Neural cell (in vitro differentiated cells): ENCODE measurements around the gene PDE6A. TPM values are rescaled to one million over a fixed set of nuclear protein-coding genes. Genes with fewer than 3 reads are reported as not detected.

ENCODE experiments used
- H2AFZ ChIP-seq: fragments of 200-600, 300-800 bp; sonication (generic), shearing (Covaris generic); 2 replicates; pipeline ENCODE4 v1.6.0; 2014; ENCODE audit warnings: low read depth, mild to moderate bottlenecking, antibody characterized with exemption, low read length, moderate library complexity
- H3F3A ChIP-seq: fragments of 200-600 bp; shearing (Covaris generic); 2 replicates; pipeline ENCODE4 v1.6.1; 2016; ENCODE audit warnings: mild to moderate bottlenecking, moderate library complexity, mixed read lengths, antibody characterized with exemption, low read length; ENCODE audit not compliant: insufficient read depth, poor library complexity, severe bottlenecking
- H3K27ac ChIP-seq: fragments of 200-600, 300-800 bp; sonication (generic), shearing (Covaris generic); 2 replicates; pipeline ENCODE4 v1.5.1; 2014; ENCODE audit warnings: mild to moderate bottlenecking, low read length, moderate library complexity
- H3K27me3 ChIP-seq: fragments of 300-800, 200-600 bp; sonication (generic), shearing (Covaris generic); 2 replicates; pipeline ENCODE4 v1.6.0; 2014; ENCODE audit warnings: mild to moderate bottlenecking, low read depth, low read length, moderate library complexity; ENCODE audit not compliant: insufficient read depth
- H3K36me3 ChIP-seq: fragments of 300-800, 200-600 bp; sonication (generic), shearing (Covaris generic); 2 replicates; pipeline ENCODE4 v1.5.1; 2014; ENCODE audit warnings: mild to moderate bottlenecking, antibody characterized with exemption, low read length, moderate library complexity; ENCODE audit not compliant: insufficient read depth
- H3K4me2 ChIP-seq: fragments of 300-800, 200-600 bp; sonication (generic), shearing (Covaris generic); 2 replicates; pipeline ENCODE4 v1.6.0; 2014; ENCODE audit warnings: mild to moderate bottlenecking, low read length
- H3K4me3 ChIP-seq: fragments of 300-800, 200-600 bp; sonication (generic), shearing (Covaris generic); 2 replicates; pipeline ENCODE4 v1.5.1; 2014; ENCODE audit warnings: mild to moderate bottlenecking, low read length, moderate library complexity
- H3K79me2 ChIP-seq: fragments of 200-600 bp; shearing (Covaris generic); replicated peaks from 2 replicates; pipeline ENCODE4 v1.6.0; 2014; ENCODE audit warnings: mild to moderate bottlenecking, low read length, moderate library complexity; ENCODE audit not compliant: insufficient read depth
- H3K9ac ChIP-seq: fragments of 300-800, 200-600 bp; sonication (generic), shearing (Covaris generic); 2 replicates; pipeline ENCODE4 v1.6.1; 2016; ENCODE audit warnings: mild to moderate bottlenecking, low read length, mixed read lengths
- H3K9me2 ChIP-seq: fragments of 200-600 bp; shearing (Covaris generic); 2 replicates; pipeline ENCODE4 v1.6.1; 2016; ENCODE audit warnings: mild to moderate bottlenecking, low read length, mixed read lengths; ENCODE audit not compliant: insufficient read depth
- H3K9me3 ChIP-seq: fragments of 200-600, 300-800 bp; sonication (generic), shearing (Covaris generic); 2 replicates; pipeline ENCODE4 v1.6.1; 2016; ENCODE audit warnings: mild to moderate bottlenecking, mixed run types, low read length, moderate library complexity, mixed read lengths
- H4K20me1 ChIP-seq: fragments of 200-600 bp; shearing (Covaris generic); 2 replicates; pipeline ENCODE4 v1.6.1; 2016; ENCODE audit warnings: mild to moderate bottlenecking, mixed run types; ENCODE audit not compliant: insufficient read depth
- EP300 ChIP-seq: fragments of 450-650 bp; conservative IDR thresholded peaks from 2 replicates; pipeline ENCODE4 v1.6.1; 2014; ENCODE audit warnings: antibody characterized with exemption, mild to moderate bottlenecking, moderate library complexity; ENCODE audit not compliant: poor library complexity, severe bottlenecking
- EZH2 ChIP-seq: fragments of 200-600, 300-800 bp; shearing (Covaris generic), sonication (generic); IDR thresholded peaks from 2 replicates; pipeline ENCODE4 v1.6.1; 2014; ENCODE audit warnings: antibody characterized with exemption, low read length, borderline replicate concordance, mild to moderate bottlenecking; ENCODE audit not compliant: insufficient read depth, poor library complexity, severe bottlenecking
- MXI1 ChIP-seq: fragments of 450-650 bp; conservative IDR thresholded peaks from 2 replicates; pipeline ENCODE4 v1.6.1; 2014; ENCODE audit warnings: antibody characterized with exemption, mild to moderate bottlenecking; ENCODE audit not compliant: poor library complexity, severe bottlenecking
- POLR2AphosphoS5 ChIP-seq: IDR thresholded peaks from 2 replicates; pipeline ENCODE4 v1.6.1; 2012
- RAD21 ChIP-seq: fragments of 450-650 bp; conservative IDR thresholded peaks from 2 replicates; pipeline ENCODE4 v1.6.1; 2014; ENCODE audit warnings: antibody characterized with exemption, mild to moderate bottlenecking, moderate library complexity
- SMC3 ChIP-seq: fragments of 450-650 bp; conservative IDR thresholded peaks from 2 replicates; pipeline ENCODE4 v1.6.1; 2014; ENCODE audit warnings: antibody characterized with exemption, mild to moderate bottlenecking, moderate library complexity; ENCODE audit not compliant: poor library complexity
- TAF1 ChIP-seq: IDR thresholded peaks from 2 replicates; pipeline ENCODE4 v1.6.1; 2012; ENCODE audit warnings: low read depth
- polyA plus RNA-seq: library from polyadenylated mRNA; depleted of rRNA; stranded (reverse); fragments of >200 nt; gene quantifications from 2 replicates; pipeline ENCODE4 v1.2.3, GENCODE V29; 2014
- TF ChIP-seq, protein P1 (sequence below): IDR thresholded peaks from 2 replicates; pipeline ENCODE4 v1.6.1; 2012; ENCODE audit warnings: borderline replicate concordance
- TF ChIP-seq, protein P2 (sequence below): fragments of 450-650 bp; IDR thresholded peaks from 2 replicates; pipeline ENCODE4 v1.5.1; 2014; ENCODE audit warnings: antibody characterized with exemption, mild to moderate bottlenecking, moderate library complexity; ENCODE audit not compliant: poor library complexity, severe bottlenecking

Gene PDE6A
- polyA plus RNA-seq, 1 donor from 2014 or later: not detected

DNA sequence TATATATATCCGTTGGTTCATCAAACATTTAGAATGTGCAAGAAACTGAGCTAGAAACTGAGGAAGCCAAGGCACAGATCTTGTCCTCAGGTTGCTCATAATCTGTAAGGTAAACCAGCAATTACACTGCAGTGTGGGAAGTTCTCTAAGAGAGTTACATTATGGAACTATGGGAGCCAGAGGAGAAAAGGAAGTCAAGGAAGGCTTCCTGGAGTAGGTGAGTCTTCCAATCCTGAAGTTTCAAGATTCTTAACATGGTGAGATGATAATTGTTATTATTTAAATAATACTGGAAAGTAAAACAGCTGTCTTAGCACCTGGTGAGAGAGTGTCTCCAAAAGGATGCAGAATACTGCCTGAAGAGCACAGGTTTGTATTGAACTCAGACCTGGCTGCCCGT lies 44.2 kb downstream of the PDE6A start:
- Histone ChIP-seq H3K9me2 (no peaks in the 10 kb centered on the region), H4K20me1 (no peaks in the 10 kb centered on the region), H3K79me2 (no peaks in the 10 kb centered on the region), H3K9ac (no peak overlapping the region), H3K27me3 (no peaks in the 10 kb centered on the region), H3K36me3 (no peaks in the 10 kb centered on the region), H3K9me3 (no peaks in the 10 kb centered on the region), H3K4me3 (no peak overlapping the region), H3F3A (no peaks in the 10 kb centered on the region), H3K4me2 (no peak overlapping the region), H2AFZ (no peak overlapping the region), H3K27ac (no peak overlapping the region)
- TF ChIP-seq, protein P1, sequence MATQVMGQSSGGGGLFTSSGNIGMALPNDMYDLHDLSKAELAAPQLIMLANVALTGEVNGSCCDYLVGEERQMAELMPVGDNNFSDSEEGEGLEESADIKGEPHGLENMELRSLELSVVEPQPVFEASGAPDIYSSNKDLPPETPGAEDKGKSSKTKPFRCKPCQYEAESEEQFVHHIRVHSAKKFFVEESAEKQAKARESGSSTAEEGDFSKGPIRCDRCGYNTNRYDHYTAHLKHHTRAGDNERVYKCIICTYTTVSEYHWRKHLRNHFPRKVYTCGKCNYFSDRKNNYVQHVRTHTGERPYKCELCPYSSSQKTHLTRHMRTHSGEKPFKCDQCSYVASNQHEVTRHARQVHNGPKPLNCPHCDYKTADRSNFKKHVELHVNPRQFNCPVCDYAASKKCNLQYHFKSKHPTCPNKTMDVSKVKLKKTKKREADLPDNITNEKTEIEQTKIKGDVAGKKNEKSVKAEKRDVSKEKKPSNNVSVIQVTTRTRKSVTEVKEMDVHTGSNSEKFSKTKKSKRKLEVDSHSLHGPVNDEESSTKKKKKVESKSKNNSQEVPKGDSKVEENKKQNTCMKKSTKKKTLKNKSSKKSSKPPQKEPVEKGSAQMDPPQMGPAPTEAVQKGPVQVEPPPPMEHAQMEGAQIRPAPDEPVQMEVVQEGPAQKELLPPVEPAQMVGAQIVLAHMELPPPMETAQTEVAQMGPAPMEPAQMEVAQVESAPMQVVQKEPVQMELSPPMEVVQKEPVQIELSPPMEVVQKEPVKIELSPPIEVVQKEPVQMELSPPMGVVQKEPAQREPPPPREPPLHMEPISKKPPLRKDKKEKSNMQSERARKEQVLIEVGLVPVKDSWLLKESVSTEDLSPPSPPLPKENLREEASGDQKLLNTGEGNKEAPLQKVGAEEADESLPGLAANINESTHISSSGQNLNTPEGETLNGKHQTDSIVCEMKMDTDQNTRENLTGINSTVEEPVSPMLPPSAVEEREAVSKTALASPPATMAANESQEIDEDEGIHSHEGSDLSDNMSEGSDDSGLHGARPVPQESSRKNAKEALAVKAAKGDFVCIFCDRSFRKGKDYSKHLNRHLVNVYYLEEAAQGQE: no peak
- TF ChIP-seq EP300 (no peak), EZH2 (no peak)
- TF ChIP-seq, protein P2, sequence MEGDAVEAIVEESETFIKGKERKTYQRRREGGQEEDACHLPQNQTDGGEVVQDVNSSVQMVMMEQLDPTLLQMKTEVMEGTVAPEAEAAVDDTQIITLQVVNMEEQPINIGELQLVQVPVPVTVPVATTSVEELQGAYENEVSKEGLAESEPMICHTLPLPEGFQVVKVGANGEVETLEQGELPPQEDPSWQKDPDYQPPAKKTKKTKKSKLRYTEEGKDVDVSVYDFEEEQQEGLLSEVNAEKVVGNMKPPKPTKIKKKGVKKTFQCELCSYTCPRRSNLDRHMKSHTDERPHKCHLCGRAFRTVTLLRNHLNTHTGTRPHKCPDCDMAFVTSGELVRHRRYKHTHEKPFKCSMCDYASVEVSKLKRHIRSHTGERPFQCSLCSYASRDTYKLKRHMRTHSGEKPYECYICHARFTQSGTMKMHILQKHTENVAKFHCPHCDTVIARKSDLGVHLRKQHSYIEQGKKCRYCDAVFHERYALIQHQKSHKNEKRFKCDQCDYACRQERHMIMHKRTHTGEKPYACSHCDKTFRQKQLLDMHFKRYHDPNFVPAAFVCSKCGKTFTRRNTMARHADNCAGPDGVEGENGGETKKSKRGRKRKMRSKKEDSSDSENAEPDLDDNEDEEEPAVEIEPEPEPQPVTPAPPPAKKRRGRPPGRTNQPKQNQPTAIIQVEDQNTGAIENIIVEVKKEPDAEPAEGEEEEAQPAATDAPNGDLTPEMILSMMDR: no peak

DNA sequence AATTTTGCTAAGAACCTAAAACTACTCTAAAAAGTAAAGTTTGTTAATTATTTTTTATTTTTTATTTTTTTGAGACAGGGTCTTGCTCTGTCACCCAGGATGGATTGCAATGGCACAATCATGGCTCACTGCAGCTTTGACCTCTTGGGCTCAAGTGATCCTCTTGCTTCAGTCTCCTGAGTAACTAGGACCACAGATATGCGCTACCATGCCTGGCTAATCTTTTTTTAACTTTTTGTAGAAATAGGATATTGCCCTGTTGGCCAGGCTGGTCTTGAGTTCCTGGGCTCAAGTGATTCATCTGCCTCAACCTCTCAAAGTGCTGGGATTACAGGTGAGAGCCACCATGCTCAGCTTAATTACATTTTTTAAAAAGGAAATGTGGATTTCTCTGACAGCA lies 45.8 kb downstream of the PDE6A start:
- Histone ChIP-seq H3K9ac (no peak overlapping the region), H3K79me2 (no peaks in the 10 kb centered on the region), H2AFZ (no peak overlapping the region), H4K20me1 (no peaks in the 10 kb centered on the region), H3K27me3 (no peaks in the 10 kb centered on the region), H3K9me3 (no peaks in the 10 kb centered on the region), H3K4me3 (no peak overlapping the region), H3K36me3 (no peaks in the 10 kb centered on the region), H3K9me2 (no peaks in the 10 kb centered on the region), H3K4me2 (no peak overlapping the region), H3F3A (no peaks in the 10 kb centered on the region), H3K27ac (no peak overlapping the region)
- TF ChIP-seq POLR2AphosphoS5 (no peak), RAD21 (no peak), MXI1 (no peak), TAF1 (no peak)

DNA sequence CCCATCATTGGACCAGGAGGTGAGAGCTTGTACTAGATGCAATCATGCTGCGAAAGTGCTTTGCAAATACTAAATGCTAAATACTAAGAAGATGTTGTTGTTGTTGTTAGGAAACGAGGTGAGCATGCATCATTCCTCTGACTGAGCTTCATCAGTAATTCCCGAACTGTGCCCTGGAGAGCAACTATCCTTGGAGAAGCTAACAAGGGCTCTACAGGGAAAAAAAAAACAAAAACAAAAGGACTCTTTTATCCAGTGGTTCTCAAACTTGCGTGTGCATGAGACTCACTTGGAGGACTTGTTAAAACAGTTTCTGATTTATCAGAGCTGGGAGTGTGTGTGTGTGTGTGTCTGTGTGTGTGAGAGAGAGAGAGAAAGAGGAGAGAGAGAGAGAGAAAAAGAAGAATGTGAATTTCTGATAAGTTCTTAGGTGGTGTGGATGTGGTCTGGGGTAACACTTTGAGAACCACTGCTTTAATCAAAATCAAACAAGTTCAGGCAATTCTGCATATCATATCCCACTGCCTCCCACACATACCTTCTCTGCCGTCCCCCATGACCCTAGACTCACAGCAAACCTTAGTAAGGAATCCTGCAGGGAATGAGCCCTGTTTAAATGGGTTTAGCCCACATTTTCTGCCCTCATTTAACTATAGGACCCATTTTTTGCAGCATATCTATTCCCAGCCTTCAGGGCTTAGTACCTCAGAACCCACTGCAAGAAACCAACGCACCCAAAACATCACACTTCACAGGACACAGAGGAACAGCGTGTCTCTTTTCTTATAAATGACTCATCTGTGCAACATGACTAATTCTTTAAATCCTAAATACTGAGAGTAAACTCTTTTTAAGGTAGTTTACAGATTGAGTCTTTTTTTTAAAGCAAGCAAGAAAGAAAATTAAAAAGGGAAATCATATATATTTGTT lies 48.9 kb downstream of the PDE6A start:
- Histone ChIP-seq H3K27ac (no peak overlapping the region), H3K9me2 (no peaks in the 10 kb centered on the region), H3K36me3 (no peaks in the 10 kb centered on the region), H3K27me3 (no peaks in the 10 kb centered on the region), H2AFZ (no peak overlapping the region), H3K4me2 (no peak overlapping the region), H3K9me3 (no peaks in the 10 kb centered on the region), H3K79me2 (no peaks in the 10 kb centered on the region), H3K4me3 (no peak overlapping the region), H4K20me1 (no peaks in the 10 kb centered on the region), H3K9ac (no peak overlapping the region), H3F3A (no peaks in the 10 kb centered on the region)
- no peak for TF ChIP-seq EP300
- TF ChIP-seq EZH2: no peak
- no peak for TF ChIP-seq POLR2AphosphoS5
- TF ChIP-seq TAF1: no peak
- TF ChIP-seq, protein P1: no peak
- TF ChIP-seq, protein P2: no peak
- TF ChIP-seq RAD21: no peak
- no peak for TF ChIP-seq SMC3
- TF ChIP-seq MXI1: no peak
